OCI-LY1 (cell line): Measurements from ENCODE around the gene C20orf204.
A peak's percentile ranks its signal among the peaks of the same experiment; 100 is the strongest.

Source experiments
- H2AFZ ChIP-seq: fragments of 200-600 bp; sonication (generic), shearing (Covaris generic); 2 replicates; pipeline ENCODE4 v1.6.0; 2014; ENCODE audit warnings: antibody characterized with exemption, mild to moderate bottlenecking, low read length
- H3F3A ChIP-seq: fragments of 200-600 bp; sonication (generic), shearing (Covaris generic); 2 replicates; pipeline ENCODE4 v1.6.0; 2014; ENCODE audit warnings: mild to moderate bottlenecking, antibody characterized with exemption, low read length, moderate library complexity; ENCODE audit not compliant: insufficient read depth
- H3K27ac ChIP-seq: fragments of 200-600 bp; sonication (generic); 2 replicates; pipeline ENCODE4 v1.5.1; 2014; ENCODE audit warnings: low read length, mixed run types, mild to moderate bottlenecking, low read depth; ENCODE audit not compliant: poor library complexity, severe bottlenecking
- H3K27me3 ChIP-seq: fragments of 200-600 bp; sonication (generic); 2 replicates; pipeline ENCODE4 v1.6.0; 2014; ENCODE audit warnings: antibody characterized with exemption, mild to moderate bottlenecking, low read length, moderate library complexity; ENCODE audit not compliant: insufficient read depth
- H3K36me3 ChIP-seq: fragments of 200-600 bp; sonication (generic); 2 replicates; pipeline ENCODE4 v1.6.1; 2014; ENCODE audit warnings: mild to moderate bottlenecking, antibody characterized with exemption, low read length, moderate library complexity, mixed read lengths; ENCODE audit not compliant: insufficient read depth
- H3K4me1 ChIP-seq: fragments of 200-600 bp; sonication (generic); 2 replicates; pipeline ENCODE4 v1.5.1; 2014; ENCODE audit warnings: mild to moderate bottlenecking, low read length, moderate library complexity; ENCODE audit not compliant: insufficient read depth, severe bottlenecking
- H3K4me2 ChIP-seq: fragments of 200-600 bp; sonication (generic), shearing (Covaris generic); 2 replicates; pipeline ENCODE4 v1.6.1; 2014; ENCODE audit warnings: low read length
- H3K4me3 ChIP-seq: fragments of 200-600 bp; sonication (generic); 2 replicates; pipeline ENCODE4 v1.5.1; 2014; ENCODE audit warnings: low read length, low read depth, mild to moderate bottlenecking, mixed read lengths; ENCODE audit not compliant: poor library complexity, severe bottlenecking
- H3K79me2 ChIP-seq: fragments of 200-600 bp; shearing (Covaris generic); 2 replicates; pipeline ENCODE4 v1.6.1; 2016; ENCODE audit warnings: mixed run types, low read length, mixed read lengths; ENCODE audit not compliant: insufficient read depth
- H3K9ac ChIP-seq: fragments of 200-600 bp; sonication (generic), shearing (Covaris generic); 2 replicates; pipeline ENCODE4 v1.6.1; 2014; ENCODE audit warnings: mild to moderate bottlenecking, low read length, mixed read lengths
- H3K9me2 ChIP-seq: fragments of 200-600 bp; sonication (generic), shearing (Covaris generic); 2 replicates; pipeline ENCODE4 v1.6.1; 2014; ENCODE audit warnings: low read depth, mild to moderate bottlenecking, low read length, mixed read lengths
- H3K9me3 ChIP-seq: fragments of 200-600 bp; shearing (Covaris generic); 2 replicates; pipeline ENCODE4 v1.6.1; 2014; ENCODE audit warnings: low read length, mixed read lengths
- H4K20me1 ChIP-seq: fragments of 200-600 bp; sonication (generic), shearing (Covaris generic); 2 replicates; pipeline ENCODE4 v1.6.0; 2016; ENCODE audit warnings: mild to moderate bottlenecking, low read length; ENCODE audit not compliant: insufficient read depth
- CTCF ChIP-seq: fragments of 200-600 bp; sonication (generic), shearing (Covaris generic); IDR thresholded peaks from 2 replicates; pipeline ENCODE4 v1.5.1; 2017; ENCODE audit warnings: mild to moderate bottlenecking, antibody characterized with exemption, low read length, moderate library complexity, mixed read lengths
- EZH2 ChIP-seq: fragments of 200-600 bp; sonication (generic), shearing (Covaris generic); IDR thresholded peaks from 2 replicates; pipeline ENCODE4 v1.8.0; 2017; ENCODE audit warnings: borderline replicate concordance, mixed run types, mild to moderate bottlenecking, antibody characterized with exemption, low read length, moderate library complexity, mixed read lengths

C20orf204 gene

GRCh38 chr20:64079273-64080012, 43.5 kb downstream of the C20orf204 start, which contains the start of gene RGS19:
Gene RGS19 (minus strand): TSS chr20:64079518. CDS start chr20:64076886, 2,632 bp downstream.
- no peak for TF ChIP-seq CTCF
- no peak for TF ChIP-seq EZH2
- Histone ChIP-seq H3K4me2 (peak within 1 kb of the TSS; percentile 75), H3K27me3 (no peaks in the 10 kb centered on the region; the same call in 1 of the 2 replicates), H3K4me1 (peaks cover 34% of the 10 kb centered on the region), H3K9me3 (no peaks in the 10 kb centered on the region), H3K79me2 (no peaks in the 10 kb centered on the region), H3K9ac (peak within 1 kb of the TSS; percentile 78), H3K9me2 (no peaks in the 10 kb centered on the region), H2AFZ (no peak within 1 kb of the TSS), H3F3A (no peaks in the 10 kb centered on the region), H3K4me3 (peak within 1 kb of the TSS; percentile 74), H3K36me3 (no peaks in the 10 kb centered on the region), H3K27ac (no peak within 1 kb of the TSS), H4K20me1 (no peaks in the 10 kb centered on the region)

- Histone ChIP-seq H2AFZ (no peak within 1 kb of the TSS), H3K4me2 (peak within 1 kb of the TSS; percentile 75), H3K79me2 (no peaks in the 10 kb centered on the region), H3K4me3 (peak within 1 kb of the TSS; percentile 74), H3K9me2 (no peaks in the 10 kb centered on the region), H3K27ac (no peak within 1 kb of the TSS), H3K36me3 (no peaks in the 10 kb centered on the region), H3K9ac (peak within 1 kb of the TSS; percentile 78), H4K20me1 (no peaks in the 10 kb centered on the region), H3K4me1 (peaks cover 34% of the 10 kb centered on the region), H3K9me3 (no peaks in the 10 kb centered on the region), H3F3A (no peaks in the 10 kb centered on the region), H3K27me3 (no peaks in the 10 kb centered on the region; the same call in 1 of the 2 replicates)
- TF ChIP-seq CTCF (no peak), EZH2 (no peak)
These were observed 44.2 kb downstream of the C20orf204 start, which contains the start of gene OPRL1 for GRCh38 chr20:64080013-64080812. Gene OPRL1 (plus strand): TSS chr20:64080082. CDS start chr20:64092721, 12,639 bp downstream.

DNA sequence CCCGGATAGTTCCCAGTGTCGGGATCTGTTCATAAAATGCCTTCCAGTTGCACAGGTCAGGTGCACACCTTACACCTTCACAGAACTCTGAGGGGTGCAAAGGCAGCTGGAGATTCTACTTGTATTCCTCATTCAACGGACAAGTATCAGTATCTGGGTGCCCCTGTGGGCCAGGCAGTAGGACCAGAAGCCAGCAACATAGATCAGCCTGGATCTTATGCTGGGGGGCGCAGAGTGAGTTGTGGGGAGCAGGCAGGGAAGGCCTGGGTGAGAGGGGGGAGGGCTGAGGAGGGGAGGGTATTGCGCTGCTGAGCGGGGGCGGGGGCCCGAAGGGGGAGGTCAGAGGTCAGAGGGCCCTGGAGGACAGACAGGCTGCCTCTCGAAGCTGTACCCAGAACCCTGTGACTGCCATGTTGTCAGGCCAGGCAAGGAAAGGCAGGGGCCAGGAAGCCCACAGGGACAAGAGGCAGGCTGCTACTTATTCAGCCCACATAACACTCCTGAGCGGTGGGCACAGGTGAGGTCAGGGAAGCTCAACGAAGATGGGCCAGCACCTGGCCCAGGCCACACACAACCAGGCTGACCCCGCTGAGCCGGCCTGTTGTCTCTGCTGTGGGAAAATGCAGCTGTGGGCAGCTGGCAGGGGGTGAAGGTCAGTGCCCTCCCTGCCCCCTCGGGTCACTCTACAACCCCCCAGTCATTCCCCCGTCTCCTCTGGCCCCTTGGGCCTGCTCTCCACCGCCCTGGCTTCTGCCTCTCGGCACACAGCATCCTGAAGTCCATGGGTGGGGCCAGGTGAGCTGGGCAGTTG, 45.0 kb downstream of the C20orf204 start:
- Histone ChIP-seq H3K9me3 (no peaks in the 10 kb centered on the region), H3K4me3 (no peak overlapping the region), H3K36me3 (no peaks in the 10 kb centered on the region), H3K9me2 (no peaks in the 10 kb centered on the region), H3K27ac (no peak overlapping the region), H2AFZ (no peak overlapping the region), H3K79me2 (no peaks in the 10 kb centered on the region), H3K4me2 (no peak overlapping the region), H4K20me1 (no peaks in the 10 kb centered on the region), H3F3A (no peaks in the 10 kb centered on the region), H3K9ac (no peak overlapping the region; the same call in 1 of the 2 replicates), H3K27me3 (no peaks in the 10 kb centered on the region; the same call in 1 of the 2 replicates), H3K4me1 (peaks cover 34% of the 10 kb centered on the region)
- TF ChIP-seq CTCF (no peak), EZH2 (no peak)
